Measurements from ENCODE around the gene MRPL14. TPM values are rescaled to one million over a fixed set of nuclear protein-coding genes. Genes with fewer than 3 reads are reported as not detected.

MRPL14 gene
- polyA plus RNA-seq, 1 donor (not counting 4 experiments of a cell fraction or from before 2014, with no cell fraction given), result 136 TPM

- H3K27me3 ChIP-seq (ENCODE audit: control insufficient read depth, extremely low read depth, insufficient read depth, low read length), result no peaks in the 10 kb centered on the region
- H3K4me2 ChIP-seq (ENCODE audit: control insufficient read depth, extremely low read depth, insufficient read depth, low read depth, low read length), result no peak overlapping the region
- H3K9ac ChIP-seq (ENCODE audit: control insufficient read depth, extremely low read depth, insufficient read depth, low read length), result no peak overlapping the region
- H3K79me2 ChIP-seq (ENCODE audit: control insufficient read depth, insufficient read depth, low read length), result no peaks in the 10 kb centered on the region
- no peak overlapping the region for H3K4me3 ChIP-seq (ENCODE audit: control insufficient read depth in 2 of 3, extremely low read depth in 1 of 3, insufficient read depth in 2 of 3, low read depth in 1 of 3, low read length in 3 of 3)
- H3K27ac ChIP-seq (ENCODE audit: control insufficient read depth, insufficient read depth, low read length), result no peak overlapping the region
- dilution Hi-C loops (cut with MboI; ENCODE audit: extremely low pct_ligation_motif_present, low sequenced_read_pairs), result no loop called here
- no peak for FAIRE-seq
- H3K9me1 ChIP-seq (ENCODE audit: control insufficient read depth, extremely low read depth, insufficient read depth, low read length), result no peaks in the 10 kb centered on the region
- no peaks in the 10 kb centered on the region for H4K20me1 ChIP-seq (ENCODE audit: control insufficient read depth, extremely low read depth, insufficient read depth, low read length)
- no peaks in the 10 kb centered on the region for H3K4me1 ChIP-seq (ENCODE audit: control insufficient read depth, extremely low read depth, insufficient read depth, low read length)
- H2AFZ ChIP-seq (ENCODE audit: control insufficient read depth, low read length), result no peak overlapping the region
- H3K36me3 ChIP-seq (ENCODE audit: control insufficient read depth in 2 of 2, extremely low read depth in 1 of 2, insufficient read depth in 2 of 2, low read length in 2 of 2), result peaks cover 8 to 14% of the 10 kb centered on the region in 2 experiments
- TF ChIP-seq EZH2 (IDR thresholded peaks at IDR 0.05; ENCODE audit: low read length), result no peak
- TF ChIP-seq, protein P1, sequence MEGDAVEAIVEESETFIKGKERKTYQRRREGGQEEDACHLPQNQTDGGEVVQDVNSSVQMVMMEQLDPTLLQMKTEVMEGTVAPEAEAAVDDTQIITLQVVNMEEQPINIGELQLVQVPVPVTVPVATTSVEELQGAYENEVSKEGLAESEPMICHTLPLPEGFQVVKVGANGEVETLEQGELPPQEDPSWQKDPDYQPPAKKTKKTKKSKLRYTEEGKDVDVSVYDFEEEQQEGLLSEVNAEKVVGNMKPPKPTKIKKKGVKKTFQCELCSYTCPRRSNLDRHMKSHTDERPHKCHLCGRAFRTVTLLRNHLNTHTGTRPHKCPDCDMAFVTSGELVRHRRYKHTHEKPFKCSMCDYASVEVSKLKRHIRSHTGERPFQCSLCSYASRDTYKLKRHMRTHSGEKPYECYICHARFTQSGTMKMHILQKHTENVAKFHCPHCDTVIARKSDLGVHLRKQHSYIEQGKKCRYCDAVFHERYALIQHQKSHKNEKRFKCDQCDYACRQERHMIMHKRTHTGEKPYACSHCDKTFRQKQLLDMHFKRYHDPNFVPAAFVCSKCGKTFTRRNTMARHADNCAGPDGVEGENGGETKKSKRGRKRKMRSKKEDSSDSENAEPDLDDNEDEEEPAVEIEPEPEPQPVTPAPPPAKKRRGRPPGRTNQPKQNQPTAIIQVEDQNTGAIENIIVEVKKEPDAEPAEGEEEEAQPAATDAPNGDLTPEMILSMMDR (optimal IDR thresholded peaks at IDR 0.05 in 1 of 3, IDR thresholded peaks at IDR 0.05 in 1 of 3, conservative IDR thresholded peaks at IDR 0.05 in 1 of 3; ENCODE audit: extremely low read depth in 1 of 3, insufficient read depth in 2 of 3, low read length in 3 of 3), result no peak
- DNase-seq (ENCODE audit: low read depth, low spot score), result no peak
- no peaks in the 10 kb centered on the region for H3K9me3 ChIP-seq (ENCODE audit: control insufficient read depth, low read depth, low read length)
Observed at GRCh38 chr6:44090465-44090864, 36.8 kb downstream of the MRPL14 start.

GRCh38 chr6:44088827-44089590 is 38.2 kb downstream of the MRPL14 start:
- no peaks in the 10 kb centered on the region for H3K79me2 ChIP-seq (ENCODE audit: control insufficient read depth, insufficient read depth, low read length)
- H3K9ac ChIP-seq (ENCODE audit: control insufficient read depth, extremely low read depth, insufficient read depth, low read length), result no peak overlapping the region
- peaks cover 10% of the 10 kb centered on the region for H3K4me1 ChIP-seq (ENCODE audit: control insufficient read depth, extremely low read depth, insufficient read depth, low read length)
- TF ChIP-seq, protein P1 (optimal IDR thresholded peaks at IDR 0.05 in 1 of 3, IDR thresholded peaks at IDR 0.05 in 1 of 3, conservative IDR thresholded peaks at IDR 0.05 in 1 of 3; ENCODE audit: extremely low read depth in 1 of 3, insufficient read depth in 2 of 3, low read length in 3 of 3), result no peak
- TF ChIP-seq EZH2 (IDR thresholded peaks at IDR 0.05; ENCODE audit: low read length), result no peak
- H2AFZ ChIP-seq (ENCODE audit: control insufficient read depth, low read length), result no peak overlapping the region
- H3K36me3 ChIP-seq (ENCODE audit: control insufficient read depth in 2 of 2, extremely low read depth in 1 of 2, insufficient read depth in 2 of 2, low read length in 2 of 2), result peaks cover 0 to 9% of the 10 kb centered on the region in 2 experiments
- no peak for FAIRE-seq
- H3K4me3 ChIP-seq (ENCODE audit: control insufficient read depth in 2 of 3, extremely low read depth in 1 of 3, insufficient read depth in 2 of 3, low read depth in 1 of 3, low read length in 3 of 3), result no peak overlapping the region
- no peaks in the 10 kb centered on the region for H3K27me3 ChIP-seq (ENCODE audit: control insufficient read depth, extremely low read depth, insufficient read depth, low read length)
- dilution Hi-C loops (cut with MboI; ENCODE audit: extremely low pct_ligation_motif_present, low sequenced_read_pairs), result no loop called here
- no peaks in the 10 kb centered on the region for H4K20me1 ChIP-seq (ENCODE audit: control insufficient read depth, extremely low read depth, insufficient read depth, low read length)
- DNase-seq (ENCODE audit: low read depth, low spot score), result no peak
- no peaks in the 10 kb centered on the region for H3K9me1 ChIP-seq (ENCODE audit: control insufficient read depth, extremely low read depth, insufficient read depth, low read length)
- H3K27ac ChIP-seq (ENCODE audit: control insufficient read depth, insufficient read depth, low read length), result no peak overlapping the region
- H3K4me2 ChIP-seq (ENCODE audit: control insufficient read depth, extremely low read depth, insufficient read depth, low read depth, low read length), result no peak overlapping the region
- H3K9me3 ChIP-seq (ENCODE audit: control insufficient read depth, low read depth, low read length), result no peaks in the 10 kb centered on the region
